ENCODE data around the gene TMEM221. TPM values are rescaled to one million over a fixed set of nuclear protein-coding genes. Genes with fewer than 3 reads are reported as not detected.

TMEM221 gene
- total RNA-seq, 2 experiments from 2014 or later = not detected

- no peak for TF ChIP-seq CTCF (IDR thresholded peaks at IDR 0.05)
- ATAC-seq (no peak), DNase-seq (no peak)
- ChIA-PET CTCF (interaction anchor here (2.0 to 2.2 kb wide), 2 partner anchors 73 to 88 kb away, joined by 7 to 17 read pairs; partner anchors contain the start of gene MRPL34), POLR2A (interaction anchor here (0.7 to 1.1 kb wide), 2 partner anchors 12 to 14 kb away, joined by 3 read pairs; partner anchors contain the start of gene BST2)
- Mint-ChIP-seq H3K4me1 (ENCODE audit: low read depth) (peaks cover 17% of the 10 kb centered on the region), H3K36me3 (ENCODE audit: low read depth) (peaks cover 2% of the 10 kb centered on the region), H3K27me3 (peaks cover 5% of the 10 kb centered on the region), H3K27ac (no peak overlapping the region), H3K4me3 (no peak overlapping the region), H3K9me3 (peaks cover 3% of the 10 kb centered on the region)
- intact Hi-C loops (cut with micrococcal nuclease) = no loop called here
Observed at GRCh38 chr19:17393002-17393401, 55.5 kb downstream of the TMEM221 start.

- Mint-ChIP-seq H3K36me3 (ENCODE audit: low read depth) (no peaks in the 10 kb centered on the region), H3K27ac (no peak overlapping the region), H3K9me3 (peaks cover 3% of the 10 kb centered on the region), H3K4me3 (peak overlapping the region; percentile 81), H3K27me3 (peaks cover 5% of the 10 kb centered on the region), H3K4me1 (ENCODE audit: low read depth) (peaks cover 17% of the 10 kb centered on the region)
- ATAC-seq = no peak
- DNase-seq = no peak
- peak; percentile 7 for TF ChIP-seq CTCF (IDR thresholded peaks at IDR 0.05)
- ChIA-PET POLR2A (interaction anchor here (0.7 to 2.0 kb wide), 6 partner anchors 14 to 176 kb away, joined by 3 to 12 read pairs (median 3); partner anchors contain the start of genes BST2 and TMEM221), CTCF (interaction anchor here (0.7 to 4.0 kb wide), 12 partner anchors 12 to 103 kb away, joined by 3 to 20 read pairs (median 4); partner anchors contain the start of genes ANO8, BST2, MRPL34 and MVB12A)
- intact Hi-C loops (cut with micrococcal nuclease) = no loop called here
Observed at GRCh38 chr19:17391371-17392151, 56.9 kb downstream of the TMEM221 start.

GRCh38 chr19:17390665-17391370 is 57.6 kb downstream of the TMEM221 start:
- ATAC-seq = peak; percentile 99
- peaks cover 5% of the 10 kb centered on the region for H3K27me3 Mint-ChIP-seq

GRCh38 chr19:17389957-17390664 is 58.4 kb downstream of the TMEM221 start:
- Mint-ChIP-seq H3K27me3 (peaks cover 5% of the 10 kb centered on the region), H3K36me3 (ENCODE audit: low read depth) (no peaks in the 10 kb centered on the region), H3K4me3 (peak overlapping the region; percentile 81), H3K9me3 (peaks cover 3% of the 10 kb centered on the region), H3K27ac (no peak overlapping the region), H3K4me1 (ENCODE audit: low read depth) (peaks cover 14% of the 10 kb centered on the region)
- DNase-seq (no peak), ATAC-seq (no peak)
- ChIA-PET CTCF (interaction anchor here (0.5 to 4.0 kb wide), 11 partner anchors 15 to 98 kb away, joined by 3 to 20 read pairs (median 4); partner anchors contain the start of genes ABHD8, BST2 and MVB12A), POLR2A (interaction anchor here (0.6 kb wide), 2 partner anchors 10 to 35 kb away, joined by 3 to 4 read pairs; no protein-coding TSS in a partner anchor)
- intact Hi-C loops (cut with micrococcal nuclease) = loop anchor here (5.0 kb wide), 1 partner anchor 43 kb away; no protein-coding TSS in a partner anchor
- no peak for TF ChIP-seq CTCF (IDR thresholded peaks at IDR 0.05)

More at GRCh38 chr19:17390665-17391370, 57.6 kb downstream of the TMEM221 start:
- ChIA-PET POLR2A (interaction anchor here (0.6 to 2.0 kb wide), 4 partner anchors 11 to 175 kb away, joined by 3 to 12 read pairs (median 3); partner anchors contain the start of gene BST2), CTCF (interaction anchor here (0.5 to 4.0 kb wide), 10 partner anchors 15 to 99 kb away, joined by 3 to 20 read pairs (median 4); partner anchors contain the start of genes ANO8, BST2, MRPL34 and MVB12A)
- peak; percentile 78 for TF ChIP-seq CTCF (IDR thresholded peaks at IDR 0.05)
- H3K4me1 Mint-ChIP-seq (ENCODE audit: low read depth) = peaks cover 17% of the 10 kb centered on the region
- peaks cover 3% of the 10 kb centered on the region for H3K9me3 Mint-ChIP-seq
- peak overlapping the region; percentile 81 for H3K4me3 Mint-ChIP-seq
- DNase-seq = peak; percentile 95
- no peaks in the 10 kb centered on the region for H3K36me3 Mint-ChIP-seq (ENCODE audit: low read depth)
- H3K27ac Mint-ChIP-seq = no peak overlapping the region
- intact Hi-C loops (cut with micrococcal nuclease) = no loop called here
